HG02571 (cell line): ENCODE results near the gene TARP.

Source experiments
- ATAC-seq: cut with Tn5 transposase; IDR thresholded peaks from one replicate; pipeline ENCODE4 v1.9.1; 2021; ENCODE audit warnings: mild to moderate bottlenecking, moderate library complexity; ENCODE audit not compliant: unreplicated experiment

Gene TARP

DNA sequence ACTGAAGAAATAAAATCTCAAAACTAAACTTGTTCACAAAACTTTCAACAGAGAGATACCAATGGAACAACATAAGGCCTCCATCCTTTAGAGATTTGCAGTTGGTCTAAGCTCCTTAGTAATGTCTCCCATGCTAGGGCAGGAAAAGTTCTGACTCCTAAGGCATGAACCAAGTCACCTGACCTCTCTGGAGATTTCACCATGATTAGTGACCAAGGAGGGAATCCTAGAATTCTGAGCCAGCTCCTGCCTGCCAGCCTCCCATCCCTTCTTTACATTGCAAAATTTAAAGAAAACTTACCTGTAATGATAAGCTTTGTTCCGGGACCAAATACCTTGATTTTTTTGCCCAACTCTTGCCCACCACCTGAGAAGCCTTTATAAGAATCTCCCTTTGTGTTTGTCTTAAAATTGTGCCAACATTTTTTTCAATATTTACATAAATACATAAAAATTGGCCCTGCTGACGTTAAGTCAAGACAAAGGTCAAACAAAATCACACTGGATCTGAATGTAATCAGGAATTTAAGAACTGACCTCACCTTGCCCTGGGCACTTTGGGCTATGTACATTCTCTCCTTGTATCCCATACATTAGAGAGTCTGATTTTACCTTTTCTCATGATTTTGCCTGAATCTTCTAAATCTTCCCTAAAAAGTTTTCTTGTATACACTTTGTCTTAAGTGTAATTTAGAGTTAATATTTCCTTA lies at the start of gene TARP:
TARP (minus strand) TSS at position 351 of the 710 bp plus-strand sequence.
- no peak for ATAC-seq

GRCh38 chr7:38323156-38323555 lies 49.7 kb upstream of the TARP start:
- ATAC-seq: no peak

- ATAC-seq: no peak
Measured at GRCh38 chr7:38322461-38322860, 49.0 kb upstream of the TARP start.

- ATAC-seq: no peak
Measured at GRCh38 chr7:38321967-38322366, 48.5 kb upstream of the TARP start.

- ATAC-seq: no peak
Measured at GRCh38 chr7:38321515-38321944, 48.1 kb upstream of the TARP start.

GRCh38 chr7:38321050-38321449 lies 47.6 kb upstream of the TARP start:
- no peak for ATAC-seq

DNA sequence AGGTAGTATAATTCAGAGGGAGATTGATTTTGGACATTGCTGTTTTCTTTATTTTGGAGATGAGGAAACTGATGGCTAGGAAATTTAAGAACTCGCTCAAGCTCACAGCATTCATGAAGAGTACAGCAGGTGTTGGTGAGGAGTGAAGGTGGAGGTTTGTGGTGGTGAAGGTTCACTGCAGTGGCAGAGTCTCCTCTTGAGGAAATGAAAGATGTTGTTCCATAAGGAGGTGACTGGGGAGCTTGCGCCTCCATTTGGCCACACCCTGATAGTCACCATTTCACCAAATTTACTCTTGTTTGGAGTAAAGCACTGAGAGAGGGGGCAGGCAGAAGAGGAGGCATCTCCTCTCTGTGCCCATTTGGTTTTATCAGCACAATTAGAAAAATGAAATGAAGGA lies 46.4 kb upstream of the TARP start:
- no peak for ATAC-seq

GRCh38 chr7:38318803-38319416 lies 45.5 kb upstream of the TARP start:
- ATAC-seq: peak; percentile 69

DNA sequence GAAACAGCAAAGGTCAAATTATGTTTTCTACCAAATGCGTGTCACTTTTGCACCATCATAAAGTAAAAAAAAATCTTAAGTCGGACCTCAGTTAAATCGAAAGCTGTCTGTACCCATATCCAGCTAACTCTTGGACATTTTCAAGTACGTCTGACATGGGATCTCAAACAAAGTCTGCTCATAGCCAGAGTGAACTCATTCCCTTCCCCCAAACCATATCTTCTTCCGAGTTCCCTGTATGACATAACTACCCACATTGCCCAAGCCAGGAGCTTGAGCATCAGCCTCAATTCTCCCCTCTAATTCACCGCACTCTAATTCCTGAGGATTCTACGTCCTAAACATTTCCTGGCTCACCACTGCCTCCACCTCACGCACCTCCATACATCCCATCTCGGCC lies 44.8 kb upstream of the TARP start:
- no peak for ATAC-seq

- ATAC-seq: no peak
Measured at GRCh38 chr7:38317515-38317914, 44.1 kb upstream of the TARP start.

GRCh38 chr7:38316733-38317360 lies 43.4 kb upstream of the TARP start:
- ATAC-seq: no peak

- no peak for ATAC-seq
Measured at GRCh38 chr7:38315410-38315809, 42.0 kb upstream of the TARP start.

DNA sequence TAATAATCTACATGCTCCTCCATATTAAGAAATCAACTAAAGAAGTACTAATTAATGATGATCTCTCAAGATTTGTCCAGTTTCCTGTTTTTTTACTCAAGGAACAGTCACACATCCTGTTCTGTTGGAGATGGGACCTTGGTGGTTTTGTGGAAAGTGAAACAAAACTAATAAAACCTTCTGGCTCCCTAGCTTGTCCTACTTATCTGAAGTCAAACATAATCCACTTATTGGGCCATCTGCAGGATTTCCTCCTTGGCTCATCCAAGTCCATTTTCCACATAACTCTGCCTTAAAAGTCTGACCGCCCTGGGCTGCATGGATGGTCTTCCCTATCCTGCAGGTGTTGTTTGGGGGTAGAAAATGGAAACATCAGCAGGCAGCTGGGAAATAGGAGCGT lies 39.4 kb upstream of the TARP start:
- no peak for ATAC-seq

DNA sequence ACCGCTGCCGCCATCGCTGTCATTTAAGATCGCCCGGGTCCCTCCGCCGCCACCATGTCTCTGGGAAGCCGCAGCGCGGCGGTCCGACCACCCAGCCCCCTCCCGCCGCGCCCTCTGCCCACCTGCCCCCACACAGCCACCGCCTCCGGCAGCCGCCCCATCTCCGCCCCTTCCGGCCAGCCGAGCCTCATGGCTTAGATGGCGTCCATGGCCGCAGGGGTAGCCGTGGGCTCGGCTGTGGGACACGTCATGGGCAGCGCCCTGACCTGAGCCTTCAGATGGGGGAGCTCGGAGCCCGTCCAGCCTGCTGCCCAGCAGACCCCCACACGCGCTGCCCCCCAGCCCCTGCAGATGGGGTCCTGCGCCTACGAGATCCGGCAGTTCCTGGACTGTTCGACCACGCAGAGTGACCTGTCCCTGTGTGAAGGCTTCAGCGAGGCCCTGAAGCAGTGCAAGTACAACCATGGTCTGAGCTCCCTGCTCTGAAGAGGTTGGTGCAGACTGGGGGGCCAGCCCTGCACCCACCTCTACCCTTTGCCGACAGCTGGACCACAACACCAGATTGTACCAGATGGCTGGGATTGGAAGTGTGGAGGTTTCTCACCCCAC lies 38.0 kb upstream of the TARP start:
- ATAC-seq: no peak

- ATAC-seq: no peak
Measured at GRCh38 chr7:38310591-38311101, 37.2 kb upstream of the TARP start.

- no peak for ATAC-seq
Measured at GRCh38 chr7:38309555-38309954, 36.1 kb upstream of the TARP start.

GRCh38 chr7:38308140-38308539 lies 34.7 kb upstream of the TARP start:
- ATAC-seq: no peak

- no peak for ATAC-seq
Measured at GRCh38 chr7:38307640-38308039, 34.2 kb upstream of the TARP start.

GRCh38 chr7:38306914-38307313 lies 33.5 kb upstream of the TARP start:
- no peak for ATAC-seq

- no peak for ATAC-seq
Measured at GRCh38 chr7:38306171-38306570, 32.7 kb upstream of the TARP start.

DNA sequence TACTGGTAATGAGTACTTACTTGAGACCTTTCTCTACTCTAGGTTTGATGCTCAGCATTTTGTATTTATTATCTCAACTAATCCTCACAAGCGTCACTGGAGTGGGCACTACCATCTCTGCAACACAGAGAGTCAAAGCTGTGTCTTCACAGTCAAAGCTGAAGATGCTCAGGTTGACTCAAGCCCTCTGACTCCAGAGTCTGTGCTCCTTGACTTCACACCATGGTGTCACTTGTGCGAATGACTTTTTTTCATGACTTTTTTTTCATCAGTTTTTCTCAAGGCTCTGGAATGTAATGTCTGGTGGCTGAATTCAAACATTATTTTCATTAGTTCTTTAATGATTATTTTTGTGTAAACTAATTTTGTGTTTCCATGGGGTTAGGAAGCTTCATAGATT lies 30.4 kb upstream of the TARP start:
- ATAC-seq: no peak

- ATAC-seq: no peak
Measured at GRCh38 chr7:38300175-38300574, 26.7 kb upstream of the TARP start.
